Skeletal muscle satellite cell (primary cell): ENCODE measurements around the gene TMEM258.

Experiments used
- H3K27me3 ChIP-seq: 2 replicates; pipeline ENCODE4 v1.7.0; 2013; ENCODE audit warnings: low read length; ENCODE audit not compliant: control insufficient read depth, insufficient read depth
- H3K36me3 ChIP-seq: 2 replicates; pipeline ENCODE4 v1.7.0; 2013; ENCODE audit warnings: mild to moderate bottlenecking, control low read depth, low read length; ENCODE audit not compliant: insufficient read depth
- H3K4me1 ChIP-seq: 2 replicates; pipeline ENCODE4 v1.7.0; 2013; ENCODE audit warnings: low read length; ENCODE audit not compliant: control insufficient read depth, insufficient read depth
- H3K4me2 ChIP-seq: 2 replicates; pipeline ENCODE4 v1.7.0; 2013; ENCODE audit warnings: mild to moderate bottlenecking, low read length
- H3K4me3 ChIP-seq: 2 replicates; pipeline ENCODE4 v1.7.0; 2013; ENCODE audit warnings: low read length
- H3K9ac ChIP-seq: 2 replicates; pipeline ENCODE4 v1.7.0; 2013; ENCODE audit warnings: mild to moderate bottlenecking, low read depth, low read length, moderate library complexity
- H3K9me3 ChIP-seq: replicated peaks from 2 replicates; pipeline ENCODE4 v1.7.0; 2013; ENCODE audit warnings: mild to moderate bottlenecking, control low read depth, low read length

The TMEM258 gene

DNA sequence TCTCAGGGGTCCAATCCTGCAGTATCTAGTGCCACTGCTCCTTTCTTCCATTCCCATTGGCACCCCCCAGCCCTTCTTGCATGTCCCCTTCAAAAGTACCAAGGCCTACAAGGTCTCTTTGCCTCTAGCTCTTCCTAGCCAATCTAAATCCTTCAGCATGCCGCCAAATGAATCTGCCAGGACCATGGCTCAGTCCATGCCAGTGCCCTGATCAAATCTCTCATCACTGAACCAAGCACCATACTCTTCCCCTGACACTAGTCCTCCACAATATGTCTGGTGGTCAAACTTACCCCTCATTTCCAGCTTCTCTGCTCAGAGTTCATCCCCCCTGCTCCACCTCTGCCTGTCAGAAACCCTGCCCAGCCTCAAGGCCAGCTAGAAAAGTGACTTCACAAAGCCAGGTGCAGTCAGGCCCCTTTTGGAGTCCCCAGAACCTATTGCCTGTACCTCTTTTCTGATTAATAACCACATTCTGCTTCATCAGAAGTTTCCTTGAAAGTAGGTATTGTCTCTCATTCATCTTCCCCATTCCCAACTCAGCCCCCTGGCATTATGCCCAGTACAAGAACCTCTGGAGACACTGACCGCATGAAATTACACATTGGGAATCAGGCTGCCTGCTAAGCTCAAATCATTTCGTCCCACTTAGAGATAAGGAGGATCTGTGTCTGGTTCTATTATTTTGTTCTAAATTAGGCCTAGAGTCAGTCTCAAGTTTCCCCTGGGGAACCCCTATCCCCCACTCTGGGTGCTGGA lies 11.7 kb upstream of the TMEM258 start:
- Histone ChIP-seq H3K4me3 (no peak overlapping the region), H3K36me3 (peaks cover 70% of the 10 kb centered on the region), H3K4me1 (no peaks in the 10 kb centered on the region), H3K27me3 (no peaks in the 10 kb centered on the region), H3K9me3 (no peaks in the 10 kb centered on the region), H3K4me2 (no peak overlapping the region), H3K9ac (no peak overlapping the region)

GRCh38 chr11:61802605-61803004 lies 10.2 kb upstream of the TMEM258 start:
- H3K36me3 ChIP-seq, result peaks cover 60% of the 10 kb centered on the region
- H3K4me3 ChIP-seq, result no peak overlapping the region
- H3K4me1 ChIP-seq, result no peaks in the 10 kb centered on the region
- no peaks in the 10 kb centered on the region for H3K27me3 ChIP-seq
- H3K9ac ChIP-seq, result no peak overlapping the region
- H3K9me3 ChIP-seq, result no peaks in the 10 kb centered on the region
- no peak overlapping the region for H3K4me2 ChIP-seq

GRCh38 chr11:61800331-61801281 lies 8.2 kb upstream of the TMEM258 start:
- H3K27me3 ChIP-seq, result no peaks in the 10 kb centered on the region
- no peak overlapping the region for H3K4me3 ChIP-seq
- H3K9me3 ChIP-seq, result no peaks in the 10 kb centered on the region
- H3K9ac ChIP-seq, result no peak overlapping the region
- peaks cover 59% of the 10 kb centered on the region for H3K36me3 ChIP-seq
- H3K4me2 ChIP-seq, result no peak overlapping the region
- no peaks in the 10 kb centered on the region for H3K4me1 ChIP-seq

DNA sequence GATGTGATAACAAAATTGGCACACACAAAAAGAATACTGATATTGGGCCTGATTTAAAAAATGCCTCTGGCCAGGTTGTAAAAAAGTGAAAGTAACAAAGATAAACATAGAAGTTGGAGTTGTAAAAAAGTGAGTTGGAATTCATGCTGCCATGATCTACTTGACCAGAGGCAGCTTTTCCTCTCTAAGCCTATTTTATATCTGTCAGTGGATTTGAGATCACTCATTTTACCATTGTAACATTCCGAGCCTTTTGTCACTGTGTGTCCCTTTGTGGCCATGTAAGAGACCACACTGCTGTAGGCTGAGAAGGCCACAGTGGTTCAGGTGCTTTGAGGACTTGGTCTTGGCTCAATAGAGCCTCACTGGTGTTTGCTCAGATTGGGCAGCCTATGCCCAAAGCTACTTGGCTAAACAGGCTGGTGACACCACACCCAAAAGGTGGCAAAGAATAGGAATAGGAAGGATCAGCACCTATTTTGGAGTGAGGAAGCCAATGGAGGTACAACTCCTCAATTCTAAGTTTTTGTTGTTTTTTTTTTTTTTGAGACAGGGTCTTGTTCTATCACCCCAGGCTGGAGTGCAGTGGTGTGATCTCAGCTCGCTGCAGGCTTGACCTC lies 7.4 kb upstream of the TMEM258 start:
- Histone ChIP-seq H3K27me3 (no peaks in the 10 kb centered on the region), H3K9ac (no peak overlapping the region), H3K4me2 (no peak overlapping the region), H3K4me1 (peaks cover 5% of the 10 kb centered on the region), H3K9me3 (no peaks in the 10 kb centered on the region), H3K36me3 (peaks cover 62% of the 10 kb centered on the region), H3K4me3 (no peak overlapping the region)

GRCh38 chr11:61797263-61797944 lies 5.0 kb upstream of the TMEM258 start:
- peak overlapping the region; percentile 58 for H3K4me2 ChIP-seq
- H3K27me3 ChIP-seq, result no peaks in the 10 kb centered on the region
- H3K4me3 ChIP-seq, result no peak overlapping the region
- H3K36me3 ChIP-seq, result peaks cover 39% of the 10 kb centered on the region
- H3K9ac ChIP-seq, result peak overlapping the region; percentile 29
- H3K4me1 ChIP-seq, result peaks cover 16% of the 10 kb centered on the region
- H3K9me3 ChIP-seq, result no peaks in the 10 kb centered on the region

DNA sequence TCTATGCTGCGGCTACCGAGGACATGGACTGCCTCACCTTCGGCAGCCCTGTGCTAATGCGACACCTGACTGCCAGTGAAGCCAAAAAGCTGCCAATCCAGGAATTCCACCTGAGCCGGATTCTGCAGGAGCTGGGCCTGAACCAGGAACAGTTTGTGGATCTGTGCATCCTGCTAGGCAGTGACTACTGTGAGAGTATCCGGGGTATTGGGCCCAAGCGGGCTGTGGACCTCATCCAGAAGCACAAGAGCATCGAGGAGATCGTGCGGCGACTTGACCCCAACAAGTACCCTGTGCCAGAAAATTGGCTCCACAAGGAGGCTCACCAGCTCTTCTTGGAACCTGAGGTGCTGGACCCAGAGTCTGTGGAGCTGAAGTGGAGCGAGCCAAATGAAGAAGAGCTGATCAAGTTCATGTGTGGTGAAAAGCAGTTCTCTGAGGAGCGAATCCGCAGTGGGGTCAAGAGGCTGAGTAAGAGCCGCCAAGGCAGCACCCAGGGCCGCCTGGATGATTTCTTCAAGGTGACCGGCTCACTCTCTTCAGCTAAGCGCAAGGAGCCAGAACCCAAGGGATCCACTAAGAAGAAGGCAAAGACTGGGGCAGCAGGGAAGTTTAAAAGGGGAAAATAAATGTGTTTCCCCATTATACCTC lies 3.6 kb upstream of the TMEM258 start:
- Histone ChIP-seq H3K9ac (no peak overlapping the region), H3K4me2 (no peak overlapping the region), H3K4me3 (no peak overlapping the region), H3K27me3 (no peaks in the 10 kb centered on the region), H3K9me3 (no peaks in the 10 kb centered on the region), H3K36me3 (peaks cover 27% of the 10 kb centered on the region), H3K4me1 (peaks cover 22% of the 10 kb centered on the region)

GRCh38 chr11:61795459-61795858 lies 3.1 kb upstream of the TMEM258 start:
- no peak overlapping the region for H3K4me2 ChIP-seq
- H3K4me1 ChIP-seq, result peaks cover 22% of the 10 kb centered on the region

GRCh38 chr11:61794579-61794978 lies 2.2 kb upstream of the TMEM258 start:
- Histone ChIP-seq H3K4me1 (peaks cover 22% of the 10 kb centered on the region), H3K9ac (peak overlapping the region; percentile 26), H3K9me3 (no peaks in the 10 kb centered on the region), H3K4me2 (peak overlapping the region; percentile 46), H3K27me3 (no peaks in the 10 kb centered on the region), H3K4me3 (no peak overlapping the region), H3K36me3 (peaks cover 23% of the 10 kb centered on the region)

More at GRCh38 chr11:61795459-61795858, 3.1 kb upstream of the TMEM258 start:
- no peak overlapping the region for H3K4me3 ChIP-seq
- H3K36me3 ChIP-seq, result peaks cover 23% of the 10 kb centered on the region
- no peaks in the 10 kb centered on the region for H3K27me3 ChIP-seq
- no peaks in the 10 kb centered on the region for H3K9me3 ChIP-seq
- no peak overlapping the region for H3K9ac ChIP-seq

GRCh38 chr11:61793829-61794204 lies 1.4 kb upstream of the TMEM258 start:
- peaks cover 22% of the 10 kb centered on the region for H3K4me1 ChIP-seq
- H3K27me3 ChIP-seq, result no peaks in the 10 kb centered on the region
- peak overlapping the region; percentile 96 for H3K4me2 ChIP-seq
- H3K4me3 ChIP-seq, result peak overlapping the region; percentile 85
- no peaks in the 10 kb centered on the region for H3K9me3 ChIP-seq
- H3K36me3 ChIP-seq, result peaks cover 28% of the 10 kb centered on the region
- peak overlapping the region; percentile 96 for H3K9ac ChIP-seq

GRCh38 chr11:61793083-61793828 lies 857 bp upstream of the TMEM258 start:
- Histone ChIP-seq H3K9ac (peak overlapping the region; percentile 96), H3K36me3 (peaks cover 33% of the 10 kb centered on the region), H3K4me3 (peak overlapping the region; percentile 85), H3K27me3 (no peaks in the 10 kb centered on the region), H3K9me3 (no peaks in the 10 kb centered on the region), H3K4me2 (peak overlapping the region; percentile 96), H3K4me1 (peaks cover 22% of the 10 kb centered on the region)
